NCI-H2196 (cell line): ENCODE measurements around the gene PDZK1IP1.
A peak's percentile ranks its signal among the peaks of the same experiment; 100 is the strongest.
"Not testable (repeated sequence)": the region's sequence is repeated elsewhere in the genome, so short reads cannot be mapped to it uniquely, and the experiment has no call there.

Experiments
- DNase-seq: peaks from one replicate; lab custom pipeline; 2025; ENCODE audit not compliant: unreplicated experiment; lab: John Stamatoyannopoulos, UW

Gene PDZK1IP1

GRCh38 chr1:47181955-47182675 is 7.7 kb downstream of the PDZK1IP1 start:
- no peak for DNase-seq

- DNase-seq = no peak
These were observed 8.5 kb downstream of the PDZK1IP1 start for GRCh38 chr1:47181095-47181954.

GRCh38 chr1:47180603-47181094 is 9.2 kb downstream of the PDZK1IP1 start:
- peak; percentile 63 for DNase-seq

GRCh38 chr1:47179988-47180563 is 9.8 kb downstream of the PDZK1IP1 start:
- DNase-seq = peak; percentile 56

- peak; percentile 95 for DNase-seq
These were observed 10.5 kb downstream of the PDZK1IP1 start for GRCh38 chr1:47179017-47179987.

GRCh38 chr1:47178654-47179016 is 11.2 kb downstream of the PDZK1IP1 start:
- no peak for DNase-seq

GRCh38 chr1:47178020-47178419 is 11.8 kb downstream of the PDZK1IP1 start:
- DNase-seq = no peak

- DNase-seq = peak; percentile 71
These were observed 14.5 kb downstream of the PDZK1IP1 start for GRCh38 chr1:47175227-47175934.

- no peak for DNase-seq
These were observed 15.2 kb downstream of the PDZK1IP1 start for GRCh38 chr1:47174656-47175020.

GRCh38 chr1:47172782-47173181 is 17.1 kb downstream of the PDZK1IP1 start:
- DNase-seq = no peak

GRCh38 chr1:47164552-47164951 is 25.3 kb downstream of the PDZK1IP1 start:
- no peak for DNase-seq

- DNase-seq = no peak
These were observed 28.4 kb downstream of the PDZK1IP1 start for GRCh38 chr1:47161298-47162040.

- DNase-seq = no peak
These were observed 29.1 kb downstream of the PDZK1IP1 start for GRCh38 chr1:47160716-47161115.

GRCh38 chr1:47157957-47158356 is 31.9 kb downstream of the PDZK1IP1 start:
- not testable (repeated sequence) for DNase-seq

GRCh38 chr1:47156457-47156856 is 33.4 kb downstream of the PDZK1IP1 start:
- DNase-seq = not testable (repeated sequence)

GRCh38 chr1:47149162-47149561 is 40.7 kb downstream of the PDZK1IP1 start:
- DNase-seq = not testable (repeated sequence)

GRCh38 chr1:47147047-47147785 is 42.6 kb downstream of the PDZK1IP1 start:
- no peak for DNase-seq

GRCh38 chr1:47146495-47146894 is 43.3 kb downstream of the PDZK1IP1 start:
- not testable (repeated sequence) for DNase-seq

- DNase-seq = not testable (repeated sequence)
These were observed 46.2 kb downstream of the PDZK1IP1 start for GRCh38 chr1:47143654-47144053.
